OCI-LY7 (cell line): Measurements from ENCODE around the gene SRGAP1. TPM values are rescaled to one million over a fixed set of nuclear protein-coding genes. Genes with fewer than 3 reads are reported as not detected.

Experiments
- BruUV-seq: library from RNA; stranded (reverse); fragments of 400-500 nt; replicated peaks from 2 replicates; lab custom pipeline; 2021; lab: Mats Ljungman, UMichigan
- CTCF ChIA-PET: fragments of 300-600 bp; sonication (Branson Sonifier 250); formaldehyde crosslinking; loops from one replicate; lab custom pipeline; 2022; ENCODE audit warnings: antibody characterized with exemption; ENCODE audit not compliant: unreplicated experiment; lab: Charles Lee
- POLR2A ChIA-PET: fragments of 300-600 bp; sonication (Branson Sonifier 250); formaldehyde crosslinking; loops from one replicate; lab custom pipeline; 2022; ENCODE audit warnings: antibody characterized with exemption; lab: Charles Lee
- DNase-seq: peaks from one replicate; pipeline ENCODE4 v3.0.0-alpha.2; 2015; ENCODE audit warnings: low spot score
- H2AFZ ChIP-seq: fragments of 200-600 bp; sonication (generic), shearing (Covaris generic); 2 replicates; pipeline ENCODE4 v1.6.1; 2014; ENCODE audit warnings: mild to moderate bottlenecking, antibody characterized with exemption, low read length, moderate library complexity
- H3K27ac ChIP-seq: fragments of 200-600 bp; sonication (generic); 2 replicates; pipeline ENCODE4 v1.5.1; 2014; ENCODE audit warnings: mixed run types, low read depth, mild to moderate bottlenecking, moderate library complexity, low read length, inconsistent platforms; ENCODE audit not compliant: poor library complexity, severe bottlenecking
- H3K36me3 ChIP-seq: fragments of 200-600 bp; sonication (generic); 2 replicates; pipeline ENCODE4 v1.6.1; 2014; ENCODE audit warnings: mild to moderate bottlenecking, antibody characterized with exemption, low read length, moderate library complexity, mixed read lengths; ENCODE audit not compliant: insufficient read depth
- H3K4me1 ChIP-seq: fragments of 200-600 bp; sonication (generic); 2 replicates; pipeline ENCODE4 v1.5.1; 2014; ENCODE audit warnings: mild to moderate bottlenecking, low read length; ENCODE audit not compliant: insufficient read depth, poor library complexity, severe bottlenecking
- H3K4me2 ChIP-seq: fragments of 200-600 bp; sonication (generic); 2 replicates; pipeline ENCODE4 v1.6.1; 2014; ENCODE audit warnings: mild to moderate bottlenecking, low read length
- H3K4me3 ChIP-seq: fragments of 200-600 bp; sonication (generic); 2 replicates; pipeline ENCODE4 v1.5.1; 2014; ENCODE audit warnings: mild to moderate bottlenecking, low read depth, low read length; ENCODE audit not compliant: poor library complexity, severe bottlenecking
- H3K79me2 ChIP-seq: fragments of 200-600 bp; sonication (generic); 2 replicates; pipeline ENCODE4 v1.6.1; 2016; ENCODE audit warnings: low read depth, mild to moderate bottlenecking, low read length, moderate library complexity, mixed read lengths; ENCODE audit not compliant: insufficient read depth
- H3K9me2 ChIP-seq: fragments of 200-600 bp; sonication (generic); 2 replicates; pipeline ENCODE4 v1.6.1; 2016; ENCODE audit warnings: mild to moderate bottlenecking, low read length, mixed read lengths; ENCODE audit not compliant: insufficient read depth
- H3K9me3 ChIP-seq: fragments of 200-600 bp; sonication (generic); 2 replicates; pipeline ENCODE4 v1.6.1; 2014; ENCODE audit warnings: mild to moderate bottlenecking, mixed run types, low read length, mixed read lengths
- H4K20me1 ChIP-seq: fragments of 200-600 bp; sonication (generic); 2 replicates; pipeline ENCODE4 v1.6.1; 2014; ENCODE audit warnings: mild to moderate bottlenecking, antibody characterized with exemption, low read length, moderate library complexity, mixed read lengths; ENCODE audit not compliant: insufficient read depth
- CTCF ChIP-seq: fragments of 200-600 bp; sonication (generic); conservative IDR thresholded peaks from 2 replicates; pipeline ENCODE4 v1.5.1; 2014; ENCODE audit warnings: mild to moderate bottlenecking, antibody characterized with exemption, low read length, moderate library complexity, mixed read lengths
- EZH2phosphoT487 ChIP-seq: fragments of 200-600 bp; sonication (generic); IDR thresholded peaks from 2 replicates; pipeline ENCODE4 v1.6.1; 2018; ENCODE audit warnings: low read depth, borderline replicate concordance, mild to moderate bottlenecking, mixed run types, antibody characterized with exemption, low read length, moderate library complexity, mixed read lengths
- intact Hi-C: fragments of 100-400 bp; cut with micrococcal nuclease; formaldehyde crosslinking; loops from one replicate; pipeline ENCODE4 v1.10.0; 2022; ENCODE audit not compliant: unreplicated experiment
- total RNA-seq, 2 experiments: library from RNA; depleted of rRNA in 1 of 2; stranded (reverse); fragments of >200 nt in 1 of 2; shearing (Covaris generic) in 1 of 2; gene quantifications; 2 replicates each; pipeline ENCODE4 v1.2.3, GENCODE V29; 2014 to 2022

SRGAP1 gene
- total RNA-seq, 2 experiments from 2014 or later, result 0.06 TPM; not detected in 1

GRCh38 chr12:63998584-63998983, 154.1 kb downstream of the SRGAP1 start:
- no TSS peak for BruUV-seq
- no peak overlapping the region for H3K27ac ChIP-seq
- no peak overlapping the region for H2AFZ ChIP-seq
- DNase-seq, result no peak
- H3K79me2 ChIP-seq, result no peaks in the 10 kb centered on the region
- H3K4me3 ChIP-seq, result no peak overlapping the region
- intact Hi-C loops, result no loop called here
- no peaks in the 10 kb centered on the region for H3K9me3 ChIP-seq
- ChIA-PET POLR2A (no interaction called here), CTCF (no interaction called here)
- H3K9me2 ChIP-seq, result no peaks in the 10 kb centered on the region
- H3K36me3 ChIP-seq, result no peaks in the 10 kb centered on the region
- no peak for TF ChIP-seq CTCF
- TF ChIP-seq EZH2phosphoT487, result no peak
- no peak overlapping the region for H3K4me2 ChIP-seq
- no peaks in the 10 kb centered on the region for H3K4me1 ChIP-seq
- no peaks in the 10 kb centered on the region for H4K20me1 ChIP-seq

- H3K9me3 ChIP-seq, result no peaks in the 10 kb centered on the region
- CTCF ChIA-PET, result no interaction called here
- H3K9me2 ChIP-seq, result no peaks in the 10 kb centered on the region
- no peak overlapping the region for H2AFZ ChIP-seq
- TF ChIP-seq EZH2phosphoT487 (no peak), CTCF (no peak)
- no peak overlapping the region for H3K4me3 ChIP-seq
- H3K4me2 ChIP-seq, result no peak overlapping the region
- H3K4me1 ChIP-seq, result no peaks in the 10 kb centered on the region
- intact Hi-C loops, result no loop called here
- H3K36me3 ChIP-seq, result no peaks in the 10 kb centered on the region
- H3K27ac ChIP-seq, result no peak overlapping the region
- BruUV-seq, result no TSS peak
- no peaks in the 10 kb centered on the region for H3K79me2 ChIP-seq
- no peak for DNase-seq
- POLR2A ChIA-PET, result no interaction called here
- no peaks in the 10 kb centered on the region for H4K20me1 ChIP-seq
Observed at GRCh38 chr12:63999853-64000252, 155.4 kb downstream of the SRGAP1 start.

GRCh38 chr12:64001439-64001838, 156.9 kb downstream of the SRGAP1 start:
- no peak for DNase-seq
- no TSS peak for BruUV-seq
- no peaks in the 10 kb centered on the region for H3K79me2 ChIP-seq
- no peaks in the 10 kb centered on the region for H3K9me2 ChIP-seq
- ChIA-PET CTCF (no interaction called here), POLR2A (no interaction called here)
- H3K36me3 ChIP-seq, result no peaks in the 10 kb centered on the region
- H3K9me3 ChIP-seq, result no peaks in the 10 kb centered on the region
- no peak overlapping the region for H3K4me2 ChIP-seq
- no peaks in the 10 kb centered on the region for H3K4me1 ChIP-seq
- H2AFZ ChIP-seq, result no peak overlapping the region
- TF ChIP-seq CTCF (no peak), EZH2phosphoT487 (no peak)
- intact Hi-C loops, result no loop called here
- no peak overlapping the region for H3K27ac ChIP-seq
- no peaks in the 10 kb centered on the region for H4K20me1 ChIP-seq
- H3K4me3 ChIP-seq, result no peak overlapping the region
